Stomach (tissue), 4 donors: Measurements from ENCODE around the gene KRT81.

Source experiments
- CTCF ChIP-seq, 7 experiments: fragments of 450-650 bp in 4 of 7; fragments of 200-600 bp in 3 of 7; sonication (generic) in 3 of 7; IDR thresholded peaks; one replicate each; pipeline ENCODE4 v1.5.1; 2016 to 2019; ENCODE audit warnings: antibody characterized with exemption in 7 of 7, control low read depth in 2 of 7, mild to moderate bottlenecking in 1 of 7
- POLR2AphosphoS5 ChIP-seq, 3 donors: sonication (generic); formaldehyde crosslinking; IDR thresholded peaks; one replicate each; pipeline ENCODE4 v1.6.1; 2016; ENCODE audit warnings: antibody characterized with exemption in 3 of 3

GRCh38 chr12:52308806-52309425, 17.6 kb upstream of the KRT81 start:
- TF ChIP-seq CTCF (IDR thresholded peaks at IDR 0.05) (no peak), POLR2AphosphoS5 (IDR thresholded peaks at IDR 0.05) (no peak)
